GM12878 (cell line): Measurements from ENCODE around the gene PHACTR3. TPM values are rescaled to one million over a fixed set of nuclear protein-coding genes. Genes with fewer than 3 reads are reported as not detected.

Experiments
- ATAC-seq: fragments of 200-7000 bp; cut with Tn5 transposase; 3 replicates; pipeline ENCODE4 v1.9.1; 2020; ENCODE audit warnings: mild to moderate bottlenecking, moderate library complexity
- BruUV-seq: library from RNA; stranded (reverse); fragments of 400-500 nt; replicated peaks from 2 replicates; lab custom pipeline; 2021; lab: Mats Ljungman, UMichigan
- CTCF ChIA-PET: fragments of 300-600 bp; sonication (Branson Sonifier 250); formaldehyde crosslinking; extraction: SDS; loops from one replicate; lab custom pipeline; 2021; ENCODE audit warnings: inconsistent platforms; lab: Yijun Ruan, JAX
- POLR2A ChIA-PET: fragments of 350-600 bp; formaldehyde crosslinking; extraction: SDS; loops from one replicate; lab custom pipeline; 2021; ENCODE audit warnings: inconsistent platforms; lab: Charles Lee
- RAD21 ChIA-PET: fragments of 300-600 bp; sonication (Branson Sonifier 250); formaldehyde crosslinking; loops from one replicate; lab custom pipeline; 2023; ENCODE audit warnings: antibody characterized with exemption; ENCODE audit not compliant: unreplicated experiment; lab: Charles Lee
- SMC1A ChIA-PET: fragments of 300-600 bp; sonication (Branson Sonifier 250); formaldehyde crosslinking; loops from one replicate; lab custom pipeline; 2023; ENCODE audit not compliant: unreplicated experiment, uncharacterized antibody; lab: Charles Lee
- DNase-seq: peaks from one replicate; pipeline ENCODE4 v3.0.0-alpha.2; 2011; ENCODE audit warnings: low read depth, low spot score
- FAIRE-seq: peaks from 3 replicates; lab custom pipeline; 2011; peaks lifted over from hg19 to GRCh38; lab: Jason Lieb, UNC
- H2AFZ ChIP-seq: 2 replicates; pipeline ENCODE4 v1.6.0; 2011; ENCODE audit warnings: low read depth, low read length, control low read depth; ENCODE audit not compliant: control insufficient read depth
- H3K27ac ChIP-seq: 2 replicates; pipeline ENCODE4 v1.5.1; 2011; ENCODE audit warnings: control low read depth; ENCODE audit not compliant: control insufficient read depth, insufficient read depth
- H3K27me3 ChIP-seq, 2 experiments: replicated peaks in 1 of 2; 2 replicates each; pipeline versions ENCODE4 v1.6.0 to v1.6.1; 2011; ENCODE audit warnings: low read length in 1 of 2; ENCODE audit not compliant: control insufficient read depth in 2 of 2, insufficient read depth in 2 of 2
- H3K36me3 ChIP-seq, 2 experiments: 2 replicates each; pipeline ENCODE4 v1.5.1; 2011; ENCODE audit warnings: low read length in 1 of 2; ENCODE audit not compliant: control insufficient read depth in 2 of 2, insufficient read depth in 2 of 2
- H3K4me1 ChIP-seq: 2 replicates; pipeline ENCODE4 v1.6.1; 2011; ENCODE audit warnings: mild to moderate bottlenecking, low read length, moderate library complexity, mixed read lengths; ENCODE audit not compliant: control insufficient read depth, insufficient read depth
- H3K4me2 ChIP-seq: 2 replicates; pipeline ENCODE4 v1.6.0; 2011; ENCODE audit warnings: control low read depth; ENCODE audit not compliant: control insufficient read depth, insufficient read depth
- H3K4me3 ChIP-seq: fragments of 200-600 bp; sonication (generic); 2 replicates; pipeline ENCODE4 v1.5.1; 2016
- H3K79me2 ChIP-seq: 2 replicates; pipeline ENCODE4 v1.6.0; 2011; ENCODE audit warnings: low read length; ENCODE audit not compliant: control insufficient read depth, insufficient read depth
- H3K9ac ChIP-seq: 2 replicates; pipeline ENCODE4 v1.8.0; 2011; ENCODE audit warnings: low read length, control low read depth, mixed read lengths; ENCODE audit not compliant: control insufficient read depth, insufficient read depth
- H3K9me3 ChIP-seq: replicated peaks from 3 replicates; pipeline ENCODE4 v1.5.1; 2011; ENCODE audit warnings: mild to moderate bottlenecking, low read length; ENCODE audit not compliant: control insufficient read depth, insufficient read depth
- H4K20me1 ChIP-seq: 2 replicates; pipeline ENCODE4 v1.6.0; 2011; ENCODE audit not compliant: control insufficient read depth, insufficient read depth
- BMI1 ChIP-seq: fragments of 450-650 bp; IDR thresholded peaks from 2 replicates; pipeline ENCODE4 v1.6.1; 2016; ENCODE audit warnings: mild to moderate bottlenecking, moderate library complexity, borderline replicate concordance
- ESRRA ChIP-seq: IDR thresholded peaks from 2 replicates; pipeline ENCODE4 v1.6.1; 2012; ENCODE audit warnings: mild to moderate bottlenecking, low read length, improper control_type of control experiment
- POLR2A ChIP-seq: IDR thresholded peaks from 2 replicates; pipeline ENCODE4 v1.6.1; 2011; ENCODE audit warnings: low read depth, mild to moderate bottlenecking, low read length
- POLR2AphosphoS5 ChIP-seq: IDR thresholded peaks from 2 replicates; pipeline ENCODE4 v1.6.1; 2011; ENCODE audit warnings: mild to moderate bottlenecking, low read length, inconsistent platforms
- RAD21 ChIP-seq: IDR thresholded peaks from 2 replicates; pipeline ENCODE4 v1.6.1; 2011; ENCODE audit warnings: mild to moderate bottlenecking, low read depth, low read length, moderate library complexity; ENCODE audit not compliant: insufficient read depth
- RAD51 ChIP-seq: fragments of 450-650 bp; IDR thresholded peaks from 2 replicates; pipeline ENCODE4 v1.6.1; 2016; ENCODE audit warnings: moderate library complexity, mild to moderate bottlenecking, inconsistent platforms
- REST ChIP-seq: IDR thresholded peaks from 2 replicates; pipeline ENCODE4 v1.6.1; 2012; ENCODE audit warnings: mild to moderate bottlenecking, low read depth, low read length
- SUZ12 ChIP-seq: fragments of 200-600 bp; sonication (generic); IDR thresholded peaks from one replicate; pipeline ENCODE4 v1.6.1; 2018; ENCODE audit warnings: antibody characterized with exemption, mild to moderate bottlenecking; ENCODE audit not compliant: unreplicated experiment
- WGBS: methylation state at CpG from one replicate; pipeline ENCODE4 v1.1.6; 2016; ENCODE audit warnings: low lambda C conversion rate; ENCODE audit not compliant: insufficient replicate concordance, insufficient coverage; ENCODE audit errors: missing lambda C conversion rate; 5-methylcytosine and 5-hydroxymethylcytosine counted together
- in situ Hi-C: fragments of 300-500 bp; cut with MboI; formaldehyde crosslinking; loops from 9 replicates; pipeline ENCODE4 v1.14.3; 2018; ENCODE audit warnings: mixed read lengths
- intact Hi-C: fragments of 100-400 bp; cut with micrococcal nuclease; formaldehyde crosslinking; loops from one replicate; pipeline ENCODE4 v1.14.2; 2022; ENCODE audit not compliant: unreplicated experiment
- polyA plus RNA-seq, 11 experiments: library from polyadenylated mRNA; depleted of rRNA in 4 of 11; unstranded in 6 of 11; stranded (reverse) in 5 of 11; fragments of >200 nt; fragmentation: Nextera tagmentation in 4 of 11; fragmentation: Illumina TruSeq in 1 of 11; extraction: Ambion mirVana in 4 of 11; extraction: Trizol in 1 of 11; gene quantifications; 1 replicate in 1 of 11; 2 replicates in 10 of 11; pipeline versions ENCODE4 v1.2.1 to v1.2.3, GENCODE V29; 2011 to 2016; ENCODE audit warnings: inconsistent platforms in 2 of 11, missing spikeins in 2 of 11, low read depth in 1 of 11
- total RNA-seq, 4 experiments: library from RNA; depleted of rRNA in 3 of 4; stranded (reverse); fragments of >200 nt in 3 of 4; fragmentation: Illumina TruSeq in 1 of 4; extraction: Trizol in 1 of 4; gene quantifications; 2 replicates each; pipeline versions ENCODE4 v1.2.1 to v1.2.3, GENCODE V29; 2013 to 2021
- TF ChIP-seq, protein P1 (sequence below): fragments of 450-650 bp; IDR thresholded peaks from 2 replicates; pipeline ENCODE4 v1.6.1; 2018; ENCODE audit warnings: borderline replicate concordance, mild to moderate bottlenecking; ENCODE audit not compliant: partially characterized antibody

Gene PHACTR3
- total and polyA plus RNA-seq, 10 of the 15 experiments (the other 5 are each of a cell fraction or from before 2014, with no cell fraction given) = 0.17 to 2.7 (median 0.27) TPM; not detected in 1

- POLR2A ChIA-PET = no interaction called here
- H3K79me2 ChIP-seq = no peaks in the 10 kb centered on the region
- 50% methylated on average over 14 of the region's 14 CpGs for WGBS
- H3K4me3 ChIP-seq = no peak overlapping the region
- DNase-seq = no peak
- no peaks in the 10 kb centered on the region; a peak in 1 of 4 replicates for H3K27me3 ChIP-seq
- BruUV-seq = no TSS peak
- no peaks in the 10 kb centered on the region for H3K4me1 ChIP-seq
- H4K20me1 ChIP-seq = no peaks in the 10 kb centered on the region
- TF ChIP-seq POLR2A (no peak), RAD21 (no peak), POLR2AphosphoS5 (no peak), BMI1 (no peak), ESRRA (no peak), REST (no peak), RAD51 (no peak), SUZ12 (no peak)
- TF ChIP-seq, protein P1, sequence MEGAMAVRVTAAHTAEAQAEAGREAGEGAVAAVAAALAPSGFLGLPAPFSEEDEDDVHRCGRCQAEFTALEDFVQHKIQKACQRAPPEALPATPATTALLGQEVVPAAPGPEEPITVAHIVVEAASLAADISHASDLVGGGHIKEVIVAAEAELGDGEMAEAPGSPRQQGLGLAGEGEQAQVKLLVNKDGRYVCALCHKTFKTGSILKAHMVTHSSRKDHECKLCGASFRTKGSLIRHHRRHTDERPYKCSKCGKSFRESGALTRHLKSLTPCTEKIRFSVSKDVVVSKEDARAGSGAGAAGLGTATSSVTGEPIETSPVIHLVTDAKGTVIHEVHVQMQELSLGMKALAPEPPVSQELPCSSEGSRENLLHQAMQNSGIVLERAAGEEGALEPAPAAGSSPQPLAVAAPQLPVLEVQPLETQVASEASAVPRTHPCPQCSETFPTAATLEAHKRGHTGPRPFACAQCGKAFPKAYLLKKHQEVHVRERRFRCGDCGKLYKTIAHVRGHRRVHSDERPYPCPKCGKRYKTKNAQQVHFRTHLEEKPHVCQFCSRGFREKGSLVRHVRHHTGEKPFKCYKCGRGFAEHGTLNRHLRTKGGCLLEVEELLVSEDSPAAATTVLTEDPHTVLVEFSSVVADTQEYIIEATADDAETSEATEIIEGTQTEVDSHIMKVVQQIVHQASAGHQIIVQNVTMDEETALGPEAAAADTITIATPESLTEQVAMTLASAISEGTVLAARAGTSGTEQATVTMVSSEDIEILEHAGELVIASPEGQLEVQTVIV = no peak
- FAIRE-seq = no peak
- no peak for ATAC-seq
- SMC1A ChIA-PET = no interaction called here
- H3K4me2 ChIP-seq = no peak overlapping the region
- in situ Hi-C loops (no loop called here), intact Hi-C loops (no loop called here)
- CTCF ChIA-PET = no interaction called here
- no peaks in the 10 kb centered on the region for H3K9me3 ChIP-seq
- RAD21 ChIA-PET = no interaction called here
- no peak overlapping the region for H3K9ac ChIP-seq
- no peaks in the 10 kb centered on the region for H3K36me3 ChIP-seq
- H3K27ac ChIP-seq = no peak overlapping the region
- no peak overlapping the region for H2AFZ ChIP-seq
Observed at GRCh38 chr20:59631751-59632540, 27.6 kb downstream of the PHACTR3 start.
